Naive thymus-derived CD4-positive, alpha-beta T cell (primary cell): Measurements from ENCODE around the gene RASA3. TPM values are rescaled to one million over a fixed set of nuclear protein-coding genes. Genes with fewer than 3 reads are reported as not detected.
"Not testable (repeated sequence)": the region's sequence is repeated elsewhere in the genome, so short reads cannot be mapped to it uniquely, and the experiment has no call there.

Experiments used
- ATAC-seq: fragments of 150-1000 bp; cut with Tn5 transposase; 2 replicates; pipeline ENCODE4 v1.10.0; 2021; ENCODE audit warnings: mild to moderate bottlenecking, moderate library complexity
- CTCF ChIA-PET: fragments of 350-600 bp; sonication (Branson Sonifier 250); formaldehyde crosslinking; loops from one replicate; lab custom pipeline; 2021; ENCODE audit warnings: antibody characterized with exemption; lab: Charles Lee
- POLR2A ChIA-PET: fragments of 350-600 bp; sonication (Branson Sonifier 250); formaldehyde crosslinking; loops from one replicate; lab custom pipeline; 2021; ENCODE audit warnings: antibody characterized with exemption, inconsistent platforms; lab: Charles Lee
- DNase-seq, 9 donors: peaks; one replicate each; pipeline versions ENCODE4 v3.0.0 to v3.0.0-alpha.2; 2020 to 2022; ENCODE audit warnings: mixed read lengths in 1 of 9
- H3K27ac ChIP-seq: one replicate; pipeline ENCODE4 v1.7.0; 2013; ENCODE audit warnings: mild to moderate bottlenecking, low read depth, low read length, moderate library complexity
- H3K27me3 ChIP-seq, 2 donors: one replicate each; pipeline ENCODE4 v1.7.0; 2013; ENCODE audit warnings: low read length in 2 of 2, mild to moderate bottlenecking in 2 of 2, moderate library complexity in 2 of 2; ENCODE audit not compliant: control insufficient read depth in 2 of 2, insufficient read depth in 2 of 2
- H3K36me3 ChIP-seq, 3 experiments: 1 replicate in 2 of 3; 2 replicates in 1 of 3; pipeline ENCODE4 v1.7.0; 2013; ENCODE audit warnings: low read length in 3 of 3, mild to moderate bottlenecking in 3 of 3, moderate library complexity in 1 of 3; ENCODE audit not compliant: insufficient read depth in 3 of 3, control insufficient read depth in 2 of 3
- H3K4me1 ChIP-seq, 2 donors: one replicate each; pipeline ENCODE4 v1.7.0; 2013; ENCODE audit warnings: low read length in 2 of 2, mild to moderate bottlenecking in 2 of 2, moderate library complexity in 1 of 2; ENCODE audit not compliant: control insufficient read depth in 2 of 2, insufficient read depth in 2 of 2
- H3K4me3 ChIP-seq: 2 replicates; pipeline ENCODE4 v1.7.0; 2013; ENCODE audit warnings: mild to moderate bottlenecking, low read length
- H3K9me3 ChIP-seq, 3 experiments: 1 replicate in 2 of 3; 2 replicates in 1 of 3; pipeline ENCODE4 v1.7.0; 2013; ENCODE audit warnings: low read length in 3 of 3; ENCODE audit not compliant: control insufficient read depth in 2 of 3
- H3K27ac Mint-ChIP-seq, 9 donors: one replicate each; pipeline ENCODE4 v1.8.0; 2020 to 2022; ENCODE audit warnings: mixed read lengths in 9 of 9, mild to moderate bottlenecking in 8 of 9, moderate library complexity in 5 of 9, inconsistent platforms in 2 of 9
- H3K27me3 Mint-ChIP-seq, 5 donors: one replicate each; pipeline ENCODE4 v1.8.0; 2021 to 2022; ENCODE audit warnings: mixed read lengths in 5 of 5, mild to moderate bottlenecking in 1 of 5
- H3K36me3 Mint-ChIP-seq, 5 donors: one replicate each; pipeline ENCODE4 v1.8.0; 2020 to 2022; ENCODE audit warnings: mixed read lengths in 5 of 5, mild to moderate bottlenecking in 3 of 5, inconsistent platforms in 1 of 5
- H3K4me1 Mint-ChIP-seq, 7 donors: one replicate each; pipeline ENCODE4 v1.8.0; 2020 to 2022; ENCODE audit warnings: mixed read lengths in 7 of 7, mild to moderate bottlenecking in 3 of 7, inconsistent platforms in 1 of 7
- H3K4me3 Mint-ChIP-seq, 10 donors: one replicate each; pipeline ENCODE4 v1.8.0; 2020 to 2022; ENCODE audit warnings: mild to moderate bottlenecking in 10 of 10, mixed read lengths in 10 of 10, moderate library complexity in 6 of 10, inconsistent platforms in 2 of 10
- H3K9me3 Mint-ChIP-seq, 11 donors: one replicate each; pipeline ENCODE4 v1.8.0; 2020 to 2022; ENCODE audit warnings: mixed read lengths in 11 of 11, mild to moderate bottlenecking in 4 of 11, inconsistent platforms in 1 of 11, moderate library complexity in 1 of 11
- intact Hi-C, 2 donors: fragments of 100-400 bp; cut with micrococcal nuclease; formaldehyde crosslinking; loops; one replicate each; pipeline ENCODE4 v1.15.1; 2023
- polyA plus RNA-seq, 2 donors: library from polyadenylated mRNA; unstranded; fragments of 300-500 nt; fragmentation: Illumina TruSeq; gene quantifications; one replicate each; pipeline ENCODE4 v1.2.3, GENCODE V29; 2021
- total RNA-seq, 6 experiments: library from RNA in 5 of 6; stranded (reverse) in 5 of 6; gene quantifications; 1 replicate in 5 of 6; 2 replicates in 1 of 6; pipeline ENCODE4 v1.2.3 and lab custom pipeline; 2021 to 2026

RASA3 gene
- total and polyA plus RNA-seq, 7 experiments from 2014 or later = 109 to 227 (median 195) TPM

GRCh38 chr13:114136576-114136975, 4.2 kb upstream of the RASA3 start:
- DNase-seq (no peak), ATAC-seq (no peak)
- Mint-ChIP-seq H3K4me1 (peaks cover 19 to 48% (median 36%) of the 10 kb centered on the region in 7 donors), H3K9me3 (peaks cover 0 to 8% (median 0%) of the 10 kb centered on the region in 11 donors), H3K4me3 (peak overlapping the region in 2 of 10 donors; percentile 11 to 18), H3K36me3 (peaks cover 0 to 10% (median 4%) of the 10 kb centered on the region in 5 donors), H3K27me3 (peaks cover 0 to 8% (median 0%) of the 10 kb centered on the region in 5 donors), H3K27ac (peak overlapping the region in 8 of 9 donors; percentile 49 to 94 (median 80))
- H3K9me3 ChIP-seq = no peaks in the 10 kb centered on the region
- peaks cover 24 to 36% of the 10 kb centered on the region in 2 donors for H3K4me1 ChIP-seq
- POLR2A ChIA-PET = interaction anchor here (1.1 to 4.1 kb wide), 3 partner anchors 12 to 84 kb away, joined by 3 to 17 read pairs (median 5); no protein-coding TSS in a partner anchor
- no peaks in the 10 kb centered on the region for H3K27me3 ChIP-seq
- intact Hi-C loops = no loop called here
- H3K27ac ChIP-seq = no peak overlapping the region
- peaks cover 0 to 7% (median 0%) of the 10 kb centered on the region in 3 experiments for H3K36me3 ChIP-seq
- CTCF ChIA-PET = interaction anchor here (1.6 kb wide), 1 partner anchor 11 kb away, joined by 3 read pairs; no protein-coding TSS in a partner anchor
- no peak overlapping the region for H3K4me3 ChIP-seq

GRCh38 chr13:114135731-114136171, 3.3 kb upstream of the RASA3 start:
- Histone ChIP-seq H3K36me3 (peaks cover 0 to 15% (median 0%) of the 10 kb centered on the region in 3 experiments), H3K27ac (peak overlapping the region; percentile 40), H3K9me3 (no peaks in the 10 kb centered on the region), H3K4me1 (peaks cover 16 to 28% of the 10 kb centered on the region in 2 donors), H3K4me3 (no peak overlapping the region), H3K27me3 (no peaks in the 10 kb centered on the region)
- ATAC-seq (no peak), DNase-seq (peak in 1 of 9 donors; percentile 13)
- Mint-ChIP-seq H3K4me3 (peak overlapping the region in 2 of 10 donors; percentile 11 to 56), H3K27me3 (peaks cover 0 to 8% (median 0%) of the 10 kb centered on the region in 5 donors), H3K36me3 (peaks cover 4 to 16% (median 10%) of the 10 kb centered on the region in 5 donors), H3K9me3 (peaks cover 0 to 13% (median 0%) of the 10 kb centered on the region in 11 donors), H3K4me1 (peaks cover 19 to 53% (median 37%) of the 10 kb centered on the region in 7 donors), H3K27ac (peak overlapping the region in 8 of 9 donors; percentile 45 to 94 (median 82))
- intact Hi-C loops = no loop called here
- ChIA-PET POLR2A (interaction anchor here (0.8 to 4.1 kb wide), 6 partner anchors 10 to 85 kb away, joined by 3 to 17 read pairs (median 6); no protein-coding TSS in a partner anchor), CTCF (interaction anchor here (1.6 to 2.0 kb wide), 2 partner anchors 11 to 13 kb away, joined by 3 to 6 read pairs; no protein-coding TSS in a partner anchor)

DNA sequence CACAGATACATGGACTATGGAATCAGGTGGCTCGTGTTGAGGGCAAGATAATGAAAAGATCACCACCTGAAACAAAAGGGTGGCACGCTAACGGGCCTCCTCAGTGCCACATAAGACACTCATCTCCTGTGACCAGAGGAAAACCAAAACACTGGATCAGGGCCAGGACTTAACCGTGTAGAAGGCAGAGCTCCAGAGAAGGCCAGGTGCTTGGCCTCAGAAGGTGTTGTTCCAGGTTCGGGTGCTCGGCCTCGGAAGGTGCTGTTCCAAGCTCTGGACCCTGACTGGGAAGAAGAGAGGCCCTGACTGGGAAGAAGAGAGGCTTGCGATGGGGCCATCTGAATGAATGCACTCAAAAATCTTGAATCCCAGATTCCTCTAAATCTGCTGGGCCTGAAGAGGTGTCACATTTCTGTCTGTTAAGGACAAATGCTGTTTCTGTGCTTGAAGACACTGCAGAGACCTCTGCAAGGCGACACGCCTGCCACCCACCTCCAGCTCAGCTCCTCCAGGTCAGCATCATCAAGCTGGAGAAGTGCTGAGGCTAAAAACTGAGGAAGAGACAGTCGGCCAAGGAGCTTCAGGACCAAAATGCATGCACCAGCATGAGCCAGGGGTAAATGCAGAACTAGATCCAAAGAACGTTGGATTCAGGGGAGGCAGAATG, 2.7 kb upstream of the RASA3 start:
- peaks cover 12 to 25% of the 10 kb centered on the region in 2 donors for H3K4me1 ChIP-seq
- peak overlapping the region; percentile 50 for H3K27ac ChIP-seq
- Mint-ChIP-seq H3K4me1 (peaks cover 16 to 54% (median 38%) of the 10 kb centered on the region in 7 donors), H3K27me3 (peaks cover 0 to 8% (median 0%) of the 10 kb centered on the region in 5 donors), H3K36me3 (peaks cover 5 to 18% (median 11%) of the 10 kb centered on the region in 5 donors), H3K4me3 (peak overlapping the region in 8 of 10 donors; percentile 72 to 93 (median 84)), H3K27ac (peak overlapping the region; percentile 40 to 94 (median 84)), H3K9me3 (peaks cover 0 to 13% (median 0%) of the 10 kb centered on the region in 11 donors)
- intact Hi-C loops = loop anchor here (5.0 kb wide), 2 partner anchors 32 to 318 kb away; no protein-coding TSS in a partner anchor
- H3K9me3 ChIP-seq = no peaks in the 10 kb centered on the region
- H3K4me3 ChIP-seq = no peak overlapping the region
- CTCF ChIA-PET = interaction anchor here (1.4 to 2.0 kb wide), 3 partner anchors 10 to 27 kb away, joined by 3 to 6 read pairs (median 4); no protein-coding TSS in a partner anchor
- peaks cover 0 to 22% (median 0%) of the 10 kb centered on the region in 3 experiments for H3K36me3 ChIP-seq
- no peaks in the 10 kb centered on the region for H3K27me3 ChIP-seq
- POLR2A ChIA-PET = interaction anchor here (0.8 to 4.1 kb wide), 10 partner anchors 8 to 90 kb away, joined by 3 to 17 read pairs (median 5); no protein-coding TSS in a partner anchor
- DNase-seq = peak in 1 of 9 donors; percentile 8
- ATAC-seq = no peak

GRCh38 chr13:114134111-114134943, 1.9 kb upstream of the RASA3 start:
- peaks cover 0 to 13% (median 0%) of the 10 kb centered on the region in 11 donors for H3K9me3 Mint-ChIP-seq
- H3K4me3 Mint-ChIP-seq = peak overlapping the region; percentile 72 to 93 (median 82)
- no peak for ATAC-seq
- peak in 2 of 9 donors; percentile 58 to 61 for DNase-seq
- peaks cover 0 to 23% (median 0%) of the 10 kb centered on the region in 3 experiments for H3K36me3 ChIP-seq
- H3K4me1 Mint-ChIP-seq = peaks cover 20 to 61% (median 43%) of the 10 kb centered on the region in 7 donors
- CTCF ChIA-PET = interaction anchor here (1.4 to 2.0 kb wide), 2 partner anchors 14 to 28 kb away, joined by 4 to 6 read pairs; no protein-coding TSS in a partner anchor
- POLR2A ChIA-PET = interaction anchor here (0.8 to 4.1 kb wide), 9 partner anchors 9 to 90 kb away, joined by 3 to 17 read pairs (median 5); no protein-coding TSS in a partner anchor
- H3K27ac Mint-ChIP-seq = peak overlapping the region; percentile 74 to 94 (median 84)
- H3K4me1 ChIP-seq = peaks cover 19 to 32% of the 10 kb centered on the region in 2 donors
- intact Hi-C loops = loop anchor here (5.0 kb wide), 2 partner anchors 33 to 317 kb away; no protein-coding TSS in a partner anchor
- H3K27ac ChIP-seq = peak overlapping the region; percentile 50
- H3K9me3 ChIP-seq = no peaks in the 10 kb centered on the region
- H3K4me3 ChIP-seq = no peak overlapping the region
- H3K36me3 Mint-ChIP-seq = peaks cover 5 to 24% (median 11%) of the 10 kb centered on the region in 5 donors
- peaks cover 0 to 8% (median 0%) of the 10 kb centered on the region in 5 donors for H3K27me3 Mint-ChIP-seq
- no peaks in the 10 kb centered on the region for H3K27me3 ChIP-seq

- ChIA-PET POLR2A (interaction anchor here (1.0 to 2.1 kb wide), 4 partner anchors 9 to 33 kb away, joined by 3 to 10 read pairs (median 8); no protein-coding TSS in a partner anchor), CTCF (interaction anchor here (1.4 kb wide), 1 partner anchor 29 kb away, joined by 4 read pairs; no protein-coding TSS in a partner anchor)
- Histone ChIP-seq H3K36me3 (peaks cover 0 to 25% (median 0%) of the 10 kb centered on the region in 3 experiments), H3K27ac (peak overlapping the region; percentile 50), H3K4me1 (peaks cover 22 to 39% of the 10 kb centered on the region in 2 donors)
- intact Hi-C loops = loop anchor here (5.0 kb wide), 2 partner anchors 34 to 316 kb away; no protein-coding TSS in a partner anchor
- peak overlapping the region; percentile 74 to 94 (median 84) for H3K27ac Mint-ChIP-seq
- peaks cover 0 to 13% (median 0%) of the 10 kb centered on the region in 11 donors for H3K9me3 Mint-ChIP-seq
- not testable (repeated sequence) for H3K4me3 ChIP-seq, H3K27me3 ChIP-seq, ATAC-seq, H3K27me3 Mint-ChIP-seq, DNase-seq, H3K9me3 ChIP-seq
- peaks cover 5 to 28% (median 11%) of the 10 kb centered on the region in 5 donors for H3K36me3 Mint-ChIP-seq
- peaks cover 27 to 69% (median 51%) of the 10 kb centered on the region in 7 donors for H3K4me1 Mint-ChIP-seq
- peak overlapping the region; percentile 72 to 93 (median 82) for H3K4me3 Mint-ChIP-seq
Observed at GRCh38 chr13:114133552-114133951, 1.1 kb upstream of the RASA3 start.
